ENCODE data around the gene INKA2.

INKA2 gene

DNA sequence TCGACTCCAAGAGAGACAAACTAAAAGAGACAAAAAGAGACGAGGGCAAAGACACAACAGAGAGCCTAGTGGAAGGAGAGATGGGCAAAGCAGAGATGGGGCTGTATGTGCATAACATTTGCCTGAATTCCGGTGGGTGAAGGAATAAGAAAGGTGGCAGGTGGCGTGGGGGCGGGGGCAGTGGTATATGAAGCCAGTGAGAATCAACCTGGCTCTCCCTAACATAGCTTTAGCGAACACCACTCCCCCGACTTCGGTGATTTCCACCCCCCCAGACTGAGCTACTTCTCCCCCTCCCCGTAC is 1.1 kb downstream of the INKA2 start:
- Histone ChIP-seq H3K9me3 (ENCODE audit: control insufficient read depth, insufficient read depth, low read length) (no peaks in the 10 kb centered on the region), H3K4me3 (ENCODE audit: low read depth, low read length) (peak overlapping the region; percentile 90), H3K9ac (ENCODE audit: low read depth, low read length) (no peak overlapping the region; the same call in 1 of the 2 replicates), H3K36me3 (ENCODE audit: control insufficient read depth, insufficient read depth, low read length) (peaks cover 11% of the 10 kb centered on the region; the same call in 1 of the 2 replicates), H3K27ac (ENCODE audit: low read depth, low read length) (no peak overlapping the region), H3K4me1 (ENCODE audit: control insufficient read depth, insufficient read depth, low read length) (peaks cover 34% of the 10 kb centered on the region), H3K27me3 (ENCODE audit: control insufficient read depth, insufficient read depth, low read length) (peaks cover 7% of the 10 kb centered on the region; the same call in 1 of the 2 replicates)

DNA sequence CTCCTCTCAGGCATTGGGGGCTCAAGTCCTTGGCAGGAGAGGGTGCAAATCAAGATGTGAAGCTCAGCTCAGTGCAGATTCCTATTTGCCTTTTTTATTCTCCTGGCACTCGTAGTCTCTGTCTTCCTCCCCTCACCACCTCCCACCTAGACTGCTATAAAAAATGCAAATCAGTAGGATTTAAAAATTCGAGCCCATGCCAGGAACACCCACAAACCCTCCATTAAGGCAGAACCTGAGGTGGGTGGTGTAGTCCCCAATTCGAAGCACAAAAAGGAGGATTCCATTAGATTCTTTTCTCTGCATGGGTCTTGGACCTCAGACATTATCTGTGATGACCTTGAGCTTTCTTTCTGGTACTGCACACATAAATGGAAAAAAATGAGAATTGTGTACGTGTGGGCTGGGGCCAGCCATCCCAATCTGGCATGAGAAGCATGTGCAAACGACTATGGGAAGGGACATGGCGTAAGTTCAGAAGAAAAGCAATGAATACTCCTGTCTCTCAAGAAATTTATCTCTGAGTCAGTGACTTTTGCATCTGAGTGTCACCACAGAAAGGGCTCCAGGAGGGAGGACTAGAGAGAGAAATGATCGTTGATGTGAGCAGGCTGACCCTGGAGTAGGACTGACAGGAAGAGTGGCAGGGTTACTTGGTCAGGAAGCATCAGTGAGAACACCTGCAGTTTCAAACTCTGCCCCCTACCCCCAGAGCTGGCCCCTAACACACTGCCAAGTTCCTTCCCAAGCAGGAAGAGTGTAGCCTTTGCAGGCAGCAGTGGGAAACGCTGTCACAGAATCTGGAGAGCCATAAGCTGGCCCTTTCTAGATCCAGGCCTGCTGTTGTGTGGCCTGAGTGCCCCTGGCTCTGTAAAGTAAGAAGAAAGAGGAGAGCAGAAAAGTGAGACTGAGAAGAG is 1.7 kb downstream of the INKA2 start:
- no peaks in the 10 kb centered on the region for H3K9me3 ChIP-seq (ENCODE audit: control insufficient read depth, insufficient read depth, low read length)
- H3K27me3 ChIP-seq (ENCODE audit: control insufficient read depth, insufficient read depth, low read length): peaks cover 7% of the 10 kb centered on the region; the same call in 1 of the 2 replicates
- H3K4me1 ChIP-seq (ENCODE audit: control insufficient read depth, insufficient read depth, low read length): peaks cover 34% of the 10 kb centered on the region
- H3K36me3 ChIP-seq (ENCODE audit: control insufficient read depth, insufficient read depth, low read length): peaks cover 11% of the 10 kb centered on the region; the same call in 1 of the 2 replicates
- H3K4me3 ChIP-seq (ENCODE audit: low read depth, low read length): peak overlapping the region; percentile 90
- H3K9ac ChIP-seq (ENCODE audit: low read depth, low read length): no peak overlapping the region
- no peak overlapping the region for H3K27ac ChIP-seq (ENCODE audit: low read depth, low read length)

DNA sequence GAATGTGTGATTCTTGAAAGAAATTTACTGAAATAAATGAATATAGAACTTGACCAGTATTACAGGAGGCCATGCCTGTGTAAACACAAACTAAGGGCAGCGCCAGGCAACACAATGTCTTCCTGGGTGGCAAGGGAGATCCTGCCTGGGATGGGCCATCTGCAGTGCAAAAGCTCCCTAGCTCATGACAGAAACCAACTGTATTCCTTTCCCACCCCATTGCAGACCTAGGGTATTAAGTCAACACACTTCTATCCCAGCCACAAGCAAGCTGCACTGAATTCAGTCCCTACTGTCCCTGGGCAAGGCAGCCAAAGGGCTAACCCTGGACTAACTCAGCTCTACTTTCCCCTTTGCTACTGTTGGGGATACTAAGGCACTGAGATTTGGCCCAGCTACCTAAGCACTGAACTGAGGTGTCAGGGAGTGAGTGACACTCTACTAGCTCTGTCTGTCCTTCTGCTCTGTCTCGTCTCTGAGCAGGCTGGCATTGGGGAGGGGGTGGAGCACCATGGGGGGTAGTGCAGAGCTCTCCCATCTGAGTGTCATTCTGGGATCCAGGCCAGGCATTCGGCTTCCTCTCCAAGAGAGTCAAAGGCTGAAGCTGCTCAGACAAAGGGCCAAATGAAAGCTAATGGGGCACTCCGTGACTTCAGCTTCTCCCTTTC is 2.5 kb downstream of the INKA2 start:
- Histone ChIP-seq H3K4me1 (ENCODE audit: control insufficient read depth, insufficient read depth, low read length) (peaks cover 34% of the 10 kb centered on the region), H3K9me3 (ENCODE audit: control insufficient read depth, insufficient read depth, low read length) (no peaks in the 10 kb centered on the region), H3K36me3 (ENCODE audit: control insufficient read depth, insufficient read depth, low read length) (peaks cover 16% of the 10 kb centered on the region; the same call in 1 of the 2 replicates), H3K4me3 (ENCODE audit: low read depth, low read length) (peak overlapping the region; percentile 90), H3K27ac (ENCODE audit: low read depth, low read length) (no peak overlapping the region), H3K9ac (ENCODE audit: low read depth, low read length) (no peak overlapping the region), H3K27me3 (ENCODE audit: control insufficient read depth, insufficient read depth, low read length) (peaks cover 7% of the 10 kb centered on the region; the same call in 1 of the 2 replicates)

DNA sequence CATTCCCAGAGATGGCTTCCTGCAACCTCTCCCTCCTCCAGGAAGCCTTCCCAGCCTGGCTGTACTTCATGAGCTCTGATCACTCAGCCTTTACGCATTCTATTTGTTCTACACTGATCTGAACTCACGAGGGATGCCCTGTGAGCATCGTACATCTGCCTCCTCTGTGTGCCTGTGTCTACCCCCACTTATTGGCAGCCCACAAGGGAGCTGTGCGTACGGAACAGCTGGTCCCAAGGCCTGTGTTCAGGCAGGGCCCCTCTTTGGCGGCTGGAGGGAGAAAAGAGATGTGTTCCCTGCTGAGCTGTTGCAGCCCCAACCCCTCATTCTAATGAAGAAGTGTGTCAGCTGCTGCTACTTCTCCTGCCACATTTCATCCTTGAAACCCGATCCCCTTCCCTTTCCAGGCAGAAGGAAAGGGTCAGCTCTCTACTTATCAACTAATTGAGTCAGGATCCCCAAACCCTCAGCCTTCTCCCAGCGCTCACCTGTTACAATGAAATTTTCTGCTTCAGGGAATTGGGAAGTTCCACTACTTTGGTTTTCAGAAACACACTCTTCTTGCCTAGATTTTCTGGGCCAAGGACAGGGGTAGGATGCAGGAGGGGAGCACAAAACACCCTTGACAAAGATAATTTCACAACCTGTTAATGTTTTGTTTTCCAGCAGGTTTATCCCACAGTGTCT is 3.2 kb downstream of the INKA2 start:
- Histone ChIP-seq H3K4me3 (ENCODE audit: low read depth, low read length) (peak overlapping the region; percentile 43; the same call in 1 of the 2 replicates), H3K4me1 (ENCODE audit: control insufficient read depth, insufficient read depth, low read length) (peaks cover 34% of the 10 kb centered on the region), H3K27ac (ENCODE audit: low read depth, low read length) (peak overlapping the region; percentile 61), H3K9me3 (ENCODE audit: control insufficient read depth, insufficient read depth, low read length) (no peaks in the 10 kb centered on the region), H3K36me3 (ENCODE audit: control insufficient read depth, insufficient read depth, low read length) (peaks cover 16% of the 10 kb centered on the region; the same call in 1 of the 2 replicates), H3K9ac (ENCODE audit: low read depth, low read length) (no peak overlapping the region), H3K27me3 (ENCODE audit: control insufficient read depth, insufficient read depth, low read length) (peaks cover under 1% of the 10 kb centered on the region; the same call in 1 of the 2 replicates)

DNA sequence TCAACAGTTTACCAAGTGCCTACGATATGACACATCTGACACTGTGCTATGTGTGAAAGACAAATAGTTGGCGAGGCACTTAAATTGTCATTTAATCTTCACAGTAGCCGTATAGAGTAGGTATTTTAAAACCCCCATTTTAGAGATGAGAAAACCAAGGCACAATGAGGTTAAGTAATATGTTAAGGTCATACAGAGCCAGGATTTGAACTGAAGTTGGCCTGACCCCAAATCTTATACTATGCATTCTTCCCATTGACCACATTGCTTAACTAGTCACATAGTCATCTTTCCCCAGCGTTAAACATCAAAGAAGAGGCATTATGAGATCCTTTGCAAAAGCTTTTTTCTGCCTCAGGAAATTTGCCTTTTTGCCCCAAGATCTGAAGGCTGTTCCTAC is 3.9 kb downstream of the INKA2 start:
- Histone ChIP-seq H3K4me1 (ENCODE audit: control insufficient read depth, insufficient read depth, low read length) (peaks cover 34% of the 10 kb centered on the region), H3K9ac (ENCODE audit: low read depth, low read length) (no peak overlapping the region), H3K4me3 (ENCODE audit: low read depth, low read length) (no peak overlapping the region)

DNA sequence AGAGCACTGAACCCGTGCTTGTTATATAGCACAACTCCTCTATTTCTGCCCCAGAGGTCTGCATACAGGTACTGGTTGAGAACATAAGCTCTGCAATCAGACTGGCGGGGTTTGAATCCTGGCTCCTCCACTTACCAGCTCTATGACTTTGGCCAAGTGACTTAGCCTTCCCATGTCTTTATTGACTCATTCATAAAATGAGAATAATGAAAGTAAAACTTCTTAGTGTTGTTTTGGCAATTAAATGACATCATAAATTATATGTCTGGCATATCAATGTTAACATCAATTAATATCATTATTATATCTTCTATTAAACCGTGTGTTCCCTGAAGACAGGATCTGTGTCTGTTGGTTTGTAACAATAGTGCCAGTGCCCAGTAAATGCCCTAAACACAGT is 4.3 kb downstream of the INKA2 start:
- peaks cover 36% of the 10 kb centered on the region for H3K4me1 ChIP-seq (ENCODE audit: control insufficient read depth, insufficient read depth, low read length)
- H3K4me3 ChIP-seq (ENCODE audit: low read depth, low read length): no peak overlapping the region
- no peaks in the 10 kb centered on the region for H3K27me3 ChIP-seq (ENCODE audit: control insufficient read depth, insufficient read depth, low read length)
- H3K36me3 ChIP-seq (ENCODE audit: control insufficient read depth, insufficient read depth, low read length): peaks cover 16% of the 10 kb centered on the region; the same call in 1 of the 2 replicates
- no peaks in the 10 kb centered on the region for H3K9me3 ChIP-seq (ENCODE audit: control insufficient read depth, insufficient read depth, low read length)
- no peak overlapping the region for H3K27ac ChIP-seq (ENCODE audit: low read depth, low read length)
- H3K9ac ChIP-seq (ENCODE audit: low read depth, low read length): no peak overlapping the region

More for the DNA sequence above, 3.9 kb downstream of the INKA2 start:
- Histone ChIP-seq H3K27me3 (ENCODE audit: control insufficient read depth, insufficient read depth, low read length) (no peaks in the 10 kb centered on the region), H3K36me3 (ENCODE audit: control insufficient read depth, insufficient read depth, low read length) (peaks cover 16% of the 10 kb centered on the region; the same call in 1 of the 2 replicates), H3K9me3 (ENCODE audit: control insufficient read depth, insufficient read depth, low read length) (no peaks in the 10 kb centered on the region), H3K27ac (ENCODE audit: low read depth, low read length) (no peak overlapping the region)

DNA sequence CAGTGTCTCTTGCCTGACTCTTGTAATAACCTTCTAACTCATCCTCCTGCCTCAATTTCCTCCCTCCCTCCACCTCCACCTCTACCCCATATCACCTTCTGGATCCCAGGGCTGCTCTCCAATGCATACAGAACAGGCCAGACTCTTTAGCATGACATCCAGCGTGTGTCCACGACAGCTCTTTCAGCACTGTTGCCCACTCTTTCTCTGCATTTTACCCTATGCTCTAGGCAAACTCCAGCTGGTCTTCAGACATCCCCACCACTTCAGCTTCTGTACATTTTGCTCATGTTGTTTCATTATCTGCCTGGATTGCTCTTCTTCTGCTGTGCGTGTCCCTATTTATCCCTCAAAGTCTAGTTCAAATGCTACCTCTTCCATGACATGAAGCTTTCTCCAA is 4.8 kb downstream of the INKA2 start:
- H3K4me1 ChIP-seq (ENCODE audit: control insufficient read depth, insufficient read depth, low read length): peaks cover 35% of the 10 kb centered on the region
- H3K36me3 ChIP-seq (ENCODE audit: control insufficient read depth, insufficient read depth, low read length): peaks cover 16% of the 10 kb centered on the region; the same call in 1 of the 2 replicates
- H3K9me3 ChIP-seq (ENCODE audit: control insufficient read depth, insufficient read depth, low read length): no peaks in the 10 kb centered on the region
- H3K27me3 ChIP-seq (ENCODE audit: control insufficient read depth, insufficient read depth, low read length): no peaks in the 10 kb centered on the region
- H3K27ac ChIP-seq (ENCODE audit: low read depth, low read length): no peak overlapping the region
- H3K4me3 ChIP-seq (ENCODE audit: low read depth, low read length): no peak overlapping the region
- no peak overlapping the region for H3K9ac ChIP-seq (ENCODE audit: low read depth, low read length)

DNA sequence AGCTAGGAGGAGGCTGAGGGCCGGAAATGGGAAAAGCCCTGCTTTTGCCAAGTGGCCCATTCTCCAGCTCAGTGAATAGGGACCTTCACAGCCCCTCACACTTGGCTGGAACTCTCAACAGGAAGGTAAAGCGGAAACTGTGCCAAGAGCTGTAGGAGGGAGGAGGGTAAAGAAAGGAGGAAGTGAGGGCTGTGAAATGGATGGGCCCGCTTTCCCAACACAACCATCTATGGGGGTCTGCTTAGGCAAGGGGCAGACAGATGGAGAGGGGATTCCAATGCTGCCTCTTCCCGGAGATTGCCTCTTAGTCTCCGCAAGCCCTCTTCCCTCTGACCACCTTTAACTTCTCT is 5.2 kb downstream of the INKA2 start:
- Histone ChIP-seq H3K4me3 (ENCODE audit: low read depth, low read length) (no peak overlapping the region), H3K9me3 (ENCODE audit: control insufficient read depth, insufficient read depth, low read length) (no peaks in the 10 kb centered on the region), H3K27me3 (ENCODE audit: control insufficient read depth, insufficient read depth, low read length) (no peaks in the 10 kb centered on the region), H3K9ac (ENCODE audit: low read depth, low read length) (no peak overlapping the region), H3K36me3 (ENCODE audit: control insufficient read depth, insufficient read depth, low read length) (peaks cover 16% of the 10 kb centered on the region; the same call in 1 of the 2 replicates), H3K4me1 (ENCODE audit: control insufficient read depth, insufficient read depth, low read length) (peaks cover 35% of the 10 kb centered on the region), H3K27ac (ENCODE audit: low read depth, low read length) (no peak overlapping the region)

DNA sequence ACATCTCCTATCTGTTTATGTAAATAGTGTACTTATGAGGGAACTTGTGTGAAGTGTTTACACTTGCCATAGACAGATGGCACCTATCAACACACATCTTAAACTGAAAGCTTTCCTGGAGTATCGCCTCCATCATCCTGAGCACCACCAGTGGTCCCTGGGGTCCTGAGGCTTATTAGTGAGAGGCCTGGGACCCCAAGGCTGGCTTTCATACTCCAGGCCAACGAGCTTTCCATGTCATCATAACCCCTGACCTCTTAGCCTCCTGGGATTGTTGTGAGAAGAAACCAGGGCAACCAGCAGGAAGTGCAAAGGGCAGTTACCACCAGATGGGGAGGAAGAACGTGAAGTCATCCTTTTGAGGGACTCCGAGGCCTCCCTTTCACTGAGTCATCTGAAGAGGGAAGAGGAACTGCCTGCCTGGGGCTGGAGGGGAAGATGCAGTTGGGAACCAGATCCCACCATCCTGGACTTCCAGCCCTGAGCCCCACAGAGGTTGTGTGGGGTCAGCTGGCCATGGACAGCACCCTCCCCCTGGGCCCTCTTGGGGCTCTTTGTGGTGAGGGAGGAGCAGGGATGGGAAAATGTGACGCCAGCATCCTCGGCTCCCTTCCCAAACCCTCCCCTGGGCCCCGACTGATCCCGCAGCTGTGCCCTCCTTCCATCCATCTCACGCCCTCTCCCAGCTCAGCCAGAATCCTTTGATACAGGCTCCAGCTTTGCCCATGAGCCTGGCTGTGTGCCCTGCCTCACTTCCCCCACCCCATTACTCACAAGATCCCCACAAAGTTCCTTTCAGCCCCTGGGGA is 5.8 kb downstream of the INKA2 start:
- Histone ChIP-seq H3K4me3 (ENCODE audit: low read depth, low read length) (no peak overlapping the region), H3K27ac (ENCODE audit: low read depth, low read length) (no peak overlapping the region), H3K36me3 (ENCODE audit: control insufficient read depth, insufficient read depth, low read length) (peaks cover 16% of the 10 kb centered on the region; the same call in 1 of the 2 replicates), H3K9ac (ENCODE audit: low read depth, low read length) (no peak overlapping the region), H3K4me1 (ENCODE audit: control insufficient read depth, insufficient read depth, low read length) (peaks cover 35% of the 10 kb centered on the region), H3K27me3 (ENCODE audit: control insufficient read depth, insufficient read depth, low read length) (no peaks in the 10 kb centered on the region), H3K9me3 (ENCODE audit: control insufficient read depth, insufficient read depth, low read length) (no peaks in the 10 kb centered on the region)

DNA sequence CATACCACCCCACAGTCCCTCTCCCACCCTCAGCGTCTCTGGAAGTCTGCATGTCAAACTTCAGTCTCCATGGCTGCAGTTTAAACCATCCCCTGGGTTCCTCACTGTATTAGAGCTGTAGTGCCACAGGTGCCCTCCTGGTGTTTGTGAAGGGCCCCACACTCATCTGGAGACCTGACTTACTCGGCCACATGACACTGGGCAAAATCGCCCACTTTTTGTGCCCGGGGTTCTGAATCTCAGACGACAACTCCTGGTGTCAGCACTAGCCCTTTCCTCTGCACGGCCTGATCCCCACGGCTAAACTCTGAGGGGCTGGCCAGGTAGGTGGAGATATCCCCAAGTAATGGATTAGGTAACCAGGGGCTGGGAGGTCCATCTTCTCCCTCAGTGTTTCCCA is 6.5 kb downstream of the INKA2 start:
- H3K9ac ChIP-seq (ENCODE audit: low read depth, low read length): no peak overlapping the region
- no peaks in the 10 kb centered on the region for H3K9me3 ChIP-seq (ENCODE audit: control insufficient read depth, insufficient read depth, low read length)
- H3K4me3 ChIP-seq (ENCODE audit: low read depth, low read length): no peak overlapping the region
- H3K36me3 ChIP-seq (ENCODE audit: control insufficient read depth, insufficient read depth, low read length): peaks cover 16% of the 10 kb centered on the region; the same call in 1 of the 2 replicates
- peaks cover 31% of the 10 kb centered on the region for H3K4me1 ChIP-seq (ENCODE audit: control insufficient read depth, insufficient read depth, low read length)
- no peak overlapping the region for H3K27ac ChIP-seq (ENCODE audit: low read depth, low read length)
- no peaks in the 10 kb centered on the region for H3K27me3 ChIP-seq (ENCODE audit: control insufficient read depth, insufficient read depth, low read length)

Data from HUES48 (cell line).